ENCODE data around the gene TAF4B.
"Not testable (repeated sequence)": the region's sequence is repeated elsewhere in the genome, so short reads cannot be mapped to it uniquely, and the experiment has no call there.

Gene TAF4B, protein sequence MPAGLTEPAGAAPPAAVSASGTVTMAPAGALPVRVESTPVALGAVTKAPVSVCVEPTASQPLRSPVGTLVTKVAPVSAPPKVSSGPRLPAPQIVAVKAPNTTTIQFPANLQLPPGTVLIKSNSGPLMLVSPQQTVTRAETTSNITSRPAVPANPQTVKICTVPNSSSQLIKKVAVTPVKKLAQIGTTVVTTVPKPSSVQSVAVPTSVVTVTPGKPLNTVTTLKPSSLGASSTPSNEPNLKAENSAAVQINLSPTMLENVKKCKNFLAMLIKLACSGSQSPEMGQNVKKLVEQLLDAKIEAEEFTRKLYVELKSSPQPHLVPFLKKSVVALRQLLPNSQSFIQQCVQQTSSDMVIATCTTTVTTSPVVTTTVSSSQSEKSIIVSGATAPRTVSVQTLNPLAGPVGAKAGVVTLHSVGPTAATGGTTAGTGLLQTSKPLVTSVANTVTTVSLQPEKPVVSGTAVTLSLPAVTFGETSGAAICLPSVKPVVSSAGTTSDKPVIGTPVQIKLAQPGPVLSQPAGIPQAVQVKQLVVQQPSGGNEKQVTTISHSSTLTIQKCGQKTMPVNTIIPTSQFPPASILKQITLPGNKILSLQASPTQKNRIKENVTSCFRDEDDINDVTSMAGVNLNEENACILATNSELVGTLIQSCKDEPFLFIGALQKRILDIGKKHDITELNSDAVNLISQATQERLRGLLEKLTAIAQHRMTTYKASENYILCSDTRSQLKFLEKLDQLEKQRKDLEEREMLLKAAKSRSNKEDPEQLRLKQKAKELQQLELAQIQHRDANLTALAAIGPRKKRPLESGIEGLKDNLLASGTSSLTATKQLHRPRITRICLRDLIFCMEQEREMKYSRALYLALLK

DNA sequence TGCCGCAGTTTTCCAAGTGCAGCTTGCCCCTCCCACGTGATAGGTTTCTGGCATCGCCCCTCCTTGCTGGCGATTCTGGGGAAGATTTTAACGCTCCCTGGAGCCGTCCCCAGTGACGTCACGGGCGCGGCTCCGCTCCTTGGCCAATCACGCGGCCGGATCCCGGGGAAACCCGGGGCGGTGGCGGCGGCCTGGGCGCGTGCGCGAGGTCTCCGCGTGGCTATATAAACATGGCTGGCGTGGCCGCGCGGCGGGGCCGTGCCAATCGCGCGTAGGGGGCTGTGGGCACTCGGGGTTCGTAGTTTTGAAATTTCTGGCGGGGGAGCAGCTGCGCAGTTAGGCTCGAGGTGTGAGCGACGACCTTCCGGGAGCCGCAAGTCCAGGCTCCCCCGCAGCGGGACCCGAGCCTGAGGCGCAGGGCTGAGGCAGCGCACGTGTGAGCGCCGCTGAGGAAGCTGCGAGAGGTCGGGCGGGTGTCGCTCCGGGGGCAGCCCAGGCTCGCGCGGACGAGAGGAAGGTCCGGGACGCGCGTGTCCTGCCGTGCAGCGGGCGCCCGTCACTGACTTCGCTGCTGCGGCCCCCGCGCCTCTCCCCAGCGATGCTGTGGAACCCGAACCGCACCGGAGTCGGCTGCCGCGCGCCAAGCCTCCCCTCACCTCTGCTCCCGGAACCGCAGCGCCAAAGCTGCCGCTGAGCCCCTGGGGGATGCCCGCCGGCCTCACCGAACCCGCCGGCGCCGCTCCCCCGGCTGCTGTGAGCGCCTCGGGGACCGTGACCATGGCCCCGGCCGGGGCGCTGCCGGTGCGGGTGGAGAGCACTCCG is at the start of gene TAF4B:
TSS of gene TAF4B (plus strand) at position 217 of the 822 bp plus-strand sequence. CDS start at position 706, 489 bp downstream.
- DNase-seq, result peak; percentile 96 to 98

DNA sequence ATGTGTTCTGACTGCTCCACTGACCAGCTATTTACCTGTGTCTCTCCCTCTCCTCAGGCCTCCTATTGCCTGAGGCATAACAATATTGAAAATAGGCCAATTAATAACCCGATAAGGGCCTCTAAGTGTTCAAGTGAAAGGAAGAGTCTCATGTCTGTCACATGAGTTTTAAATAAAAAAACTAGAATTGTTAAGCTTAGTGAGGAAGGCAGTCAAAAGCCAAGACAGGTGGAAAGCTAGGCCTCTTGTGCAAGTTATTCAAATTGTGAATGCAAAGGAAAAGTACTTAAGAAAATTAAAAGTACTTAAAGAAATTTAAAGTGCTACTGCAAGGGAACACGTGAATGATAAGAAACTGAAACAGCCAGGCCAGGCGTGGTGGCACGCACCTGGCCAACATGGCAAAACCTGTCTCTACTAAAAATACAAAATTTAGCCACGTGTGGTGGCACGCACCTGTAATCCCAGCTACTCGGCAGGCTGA is 44.9 kb upstream of the TAF4B start:
- no peak for DNase-seq

DNA sequence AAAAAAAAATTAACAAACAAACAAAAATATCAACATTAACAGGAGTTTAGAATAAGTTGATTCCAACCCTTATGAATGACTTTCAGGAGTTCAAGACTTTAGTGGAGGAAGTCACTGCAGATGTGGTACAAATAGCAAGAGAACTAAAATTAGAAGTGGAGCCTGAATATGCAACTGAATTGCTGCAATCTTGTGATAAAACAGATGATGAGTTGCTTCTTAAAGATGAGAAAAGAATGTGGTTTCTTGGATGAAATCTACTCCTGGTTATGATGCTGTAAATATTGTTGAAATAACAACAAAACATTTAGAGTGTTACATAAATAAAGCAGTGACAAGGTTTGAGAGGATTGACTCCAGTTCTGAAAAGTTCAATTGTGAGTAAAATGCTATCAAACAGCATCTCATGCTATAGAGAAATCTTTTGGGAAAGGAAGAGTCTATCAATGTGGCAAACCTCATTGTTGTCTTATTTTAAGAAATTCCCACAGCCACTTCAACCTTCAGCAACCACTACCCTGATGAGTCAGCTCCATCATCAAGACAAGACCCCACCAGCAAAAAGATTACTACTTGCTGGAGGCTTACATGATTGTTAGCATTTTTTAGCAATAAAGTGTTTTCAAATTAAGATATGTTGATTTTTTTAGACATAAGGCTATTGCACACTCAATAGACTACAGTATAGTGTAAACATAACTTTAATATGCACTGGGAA is 42.7 kb upstream of the TAF4B start:
- no peak for DNase-seq

DNA sequence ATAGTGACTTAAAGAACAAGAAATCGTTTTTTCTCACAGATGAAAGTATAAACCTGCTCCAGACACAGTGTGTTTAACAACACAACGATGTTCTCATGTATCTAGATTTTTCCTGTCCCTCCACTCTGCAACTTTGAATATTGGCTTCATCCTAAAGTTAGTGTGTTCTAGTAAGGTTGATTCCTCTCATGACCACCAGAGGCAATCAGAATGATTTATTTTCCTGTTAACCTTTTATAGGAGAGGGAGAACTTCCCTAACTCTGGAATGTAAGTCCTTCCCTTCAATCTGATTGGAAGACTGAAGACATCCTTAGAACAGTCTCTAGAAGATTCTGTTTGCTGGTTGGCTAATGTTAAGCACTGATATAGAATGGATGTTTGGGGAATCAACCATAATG is 41.0 kb upstream of the TAF4B start:
- no peak for DNase-seq

DNA sequence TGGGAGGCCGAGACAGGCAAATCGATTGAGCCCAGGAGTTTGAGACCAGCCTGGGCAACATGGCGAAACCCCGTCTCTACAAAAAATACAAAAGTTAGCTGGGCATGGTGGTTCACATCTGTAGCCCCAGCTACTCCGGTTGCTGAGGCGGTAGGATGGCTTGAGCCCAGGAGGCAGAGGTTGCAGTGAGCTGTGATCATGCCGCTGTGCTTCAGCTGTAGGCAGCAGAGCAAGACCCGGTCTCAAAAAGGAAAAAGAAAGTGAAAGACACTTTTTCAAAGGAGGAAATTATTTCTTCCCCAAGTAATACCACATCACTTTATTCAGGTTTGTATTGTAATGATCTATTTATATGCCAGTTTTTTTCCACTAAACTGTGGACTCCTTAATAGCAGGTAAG is 35.7 kb upstream of the TAF4B start:
- DNase-seq, result peak; percentile 40 to 48

DNA sequence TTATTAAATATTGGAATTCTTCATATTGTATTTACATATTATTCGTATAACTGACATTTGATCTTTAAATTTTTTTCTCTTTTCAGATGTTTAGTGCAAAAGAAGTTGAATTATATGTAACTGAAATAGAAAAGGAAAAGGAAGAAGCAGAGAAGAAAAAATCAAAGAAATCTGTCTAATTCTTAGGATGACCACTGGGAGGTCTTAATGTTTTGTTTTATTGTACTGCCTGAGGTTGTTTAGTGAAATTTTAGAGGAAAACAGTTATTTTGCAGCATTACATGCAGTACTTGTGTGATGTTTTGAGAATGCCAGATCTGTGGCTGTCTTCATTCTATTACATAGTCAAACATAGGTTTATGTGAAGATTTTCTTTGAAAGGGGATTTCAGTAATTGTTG is 34.0 kb upstream of the TAF4B start:
- no peak for DNase-seq

DNA sequence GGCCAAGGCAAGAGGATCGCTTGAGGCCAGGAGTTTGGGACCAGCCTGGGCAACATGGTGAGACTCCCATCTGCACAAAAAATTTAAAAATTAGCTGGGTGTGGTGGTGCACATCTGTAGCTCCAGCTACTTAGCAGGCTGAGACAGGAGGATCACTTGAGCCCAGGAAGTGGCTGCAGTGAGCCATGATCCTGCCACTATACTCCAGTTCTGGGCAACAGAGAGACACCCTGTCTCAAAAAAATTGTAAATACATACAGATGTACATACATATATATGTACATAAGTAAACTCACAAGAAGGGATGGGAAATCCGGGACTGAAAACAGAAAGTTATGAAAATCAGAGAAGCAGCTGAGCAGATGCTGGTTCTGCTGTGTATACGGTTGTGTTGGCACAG is 29.6 kb upstream of the TAF4B start:
- no peak for DNase-seq

DNA sequence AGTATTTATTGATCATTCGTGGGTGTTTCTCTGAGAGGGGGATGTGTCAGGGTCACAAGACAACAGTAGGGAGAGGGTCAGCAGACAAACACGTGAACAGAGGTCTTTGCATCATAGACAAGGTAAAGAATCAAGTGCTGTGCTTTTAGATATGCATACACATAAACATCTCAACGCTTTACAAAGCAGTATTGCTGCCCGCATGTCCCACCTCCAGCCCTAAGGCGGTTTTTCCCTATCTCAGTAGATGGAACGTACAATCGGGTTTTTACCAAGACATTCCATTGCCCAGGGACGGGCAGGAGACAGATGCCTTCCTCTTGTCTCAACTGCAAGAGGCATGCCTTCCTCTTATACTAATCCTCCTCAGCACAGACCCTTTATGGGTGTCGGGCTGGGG is 24.2 kb upstream of the TAF4B start:
- DNase-seq, result not testable (repeated sequence)

DNA sequence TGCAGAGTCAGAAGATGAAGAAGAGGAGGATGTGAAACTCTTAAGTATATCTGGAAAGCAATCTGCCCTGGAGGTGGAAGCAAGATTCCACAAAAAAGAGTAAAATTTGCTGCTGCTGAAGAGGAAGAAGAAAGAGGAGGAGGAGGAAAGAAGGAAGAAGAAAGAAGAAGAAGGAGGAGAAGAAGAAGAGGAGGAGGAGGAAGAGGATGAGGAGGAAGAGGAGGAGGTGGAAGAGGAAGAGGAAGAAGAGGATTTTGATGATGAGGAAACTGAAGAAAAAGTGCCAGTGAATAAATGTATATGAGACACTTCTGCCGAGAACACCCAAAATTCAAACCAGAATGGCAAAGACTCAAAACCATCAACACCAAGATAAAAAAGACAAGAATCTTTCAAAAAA is 20.9 kb upstream of the TAF4B start:
- no peak for DNase-seq

DNA sequence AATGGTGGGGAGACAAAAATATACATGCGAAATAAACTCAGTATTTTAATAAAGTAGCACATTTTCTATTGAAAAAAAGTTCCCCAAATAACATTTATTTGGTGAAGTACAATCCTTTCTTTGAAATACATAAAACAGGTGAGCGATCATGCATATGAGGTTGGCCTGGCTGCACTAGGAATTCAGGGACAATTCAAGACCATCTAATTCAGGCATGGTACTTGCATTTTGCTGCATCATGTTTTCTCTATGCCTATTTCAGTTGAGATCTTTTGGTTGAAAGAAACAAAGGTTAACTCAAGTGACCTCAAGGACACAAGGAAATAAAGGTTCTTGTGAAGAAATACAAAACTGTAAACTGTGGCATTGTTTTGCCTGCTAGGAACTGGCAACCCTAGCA is 19.8 kb upstream of the TAF4B start:
- DNase-seq, result no peak

DNA sequence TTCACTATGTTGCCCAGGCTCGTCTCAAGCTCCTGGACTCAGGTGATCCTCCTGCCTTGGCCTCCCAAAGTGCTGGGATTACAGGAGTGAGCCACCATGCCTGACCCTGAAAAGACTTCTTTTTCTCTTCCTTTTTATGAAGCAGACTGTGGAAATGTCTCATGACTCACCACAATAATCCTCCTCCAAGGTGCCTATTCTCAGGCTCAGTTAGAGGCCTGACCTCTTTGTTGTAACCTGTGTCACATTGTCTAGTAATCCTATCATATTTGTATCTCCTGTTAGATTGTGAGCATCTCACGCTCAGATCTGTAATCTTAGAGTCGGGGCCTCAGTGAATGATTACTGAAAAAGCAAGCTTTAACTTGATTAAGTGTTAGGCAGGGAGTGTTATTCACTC is 18.3 kb upstream of the TAF4B start:
- no peak for DNase-seq

DNA sequence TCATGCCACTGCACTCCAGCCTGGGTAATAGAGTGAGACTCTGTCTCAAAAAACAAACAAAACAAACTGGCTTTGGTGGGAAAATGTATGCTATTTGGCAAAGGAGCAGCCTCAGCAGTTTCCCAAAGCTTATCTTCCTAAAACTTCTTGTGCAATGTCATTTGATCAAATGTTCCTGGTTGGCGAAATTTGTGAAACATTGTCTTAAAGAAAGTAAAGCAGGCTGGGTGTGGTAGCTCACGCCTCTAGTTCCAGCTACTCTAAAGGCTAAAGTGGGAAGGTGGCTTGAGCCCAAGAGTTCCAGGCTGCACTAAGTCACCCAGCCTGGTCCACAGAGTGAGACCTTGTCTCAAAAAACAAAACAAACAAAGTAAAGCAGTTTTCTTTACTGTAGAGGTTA is 17.3 kb upstream of the TAF4B start:
- no peak for DNase-seq

DNA sequence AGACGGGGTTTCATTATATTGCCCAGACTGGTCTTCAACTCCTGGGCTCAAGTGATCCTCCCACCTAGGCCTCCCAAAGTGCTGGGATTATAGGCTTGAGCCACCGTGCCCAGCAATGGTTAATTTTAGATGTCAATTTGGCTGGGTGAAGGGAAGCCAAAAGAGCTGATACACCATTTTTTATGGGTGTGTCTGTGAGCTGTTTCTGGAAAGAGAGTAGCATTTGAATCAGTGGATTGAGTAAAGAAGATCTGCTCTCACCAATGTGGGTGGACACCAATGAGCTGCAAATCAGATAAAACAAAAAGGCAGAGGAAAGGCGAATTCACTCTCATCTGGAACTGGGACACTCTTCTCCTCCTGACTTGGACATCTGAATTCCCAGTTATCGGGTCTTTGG is 16.1 kb upstream of the TAF4B start:
- DNase-seq, result no peak

DNA sequence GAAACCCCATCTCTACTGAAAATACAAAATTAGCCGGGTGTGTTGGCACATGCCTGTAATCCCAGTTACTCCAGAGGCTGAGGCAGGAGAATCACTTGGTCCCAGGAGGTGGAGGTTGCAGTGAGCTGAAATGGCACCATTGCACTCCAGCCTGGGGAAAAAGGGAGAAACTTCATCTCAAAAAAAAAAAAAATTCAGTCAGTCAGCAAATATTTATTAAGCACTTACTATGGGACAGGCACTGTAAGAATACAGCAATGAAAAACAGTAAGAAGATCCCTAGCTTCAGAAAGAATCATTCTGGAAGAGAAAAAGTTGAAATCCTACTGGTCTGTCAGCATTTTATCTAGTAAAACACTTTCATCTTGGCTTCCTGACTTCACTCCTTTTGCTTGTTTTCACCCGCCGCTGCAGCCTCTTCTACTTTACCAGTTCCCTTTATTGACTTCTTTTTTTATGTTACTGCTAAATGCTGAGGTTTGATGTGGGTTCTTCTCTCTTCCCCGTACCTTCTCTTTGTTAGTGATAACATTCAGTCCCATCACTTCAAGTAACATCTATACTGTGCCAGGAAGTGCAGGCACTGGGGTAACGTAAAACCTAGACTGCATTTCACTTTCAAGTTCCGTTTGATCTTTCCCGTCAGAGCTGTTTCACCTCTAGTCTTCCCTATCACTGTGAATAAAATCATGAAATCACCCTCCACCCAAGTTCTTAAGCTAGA is 10.8 kb upstream of the TAF4B start:
- DNase-seq, result peak; percentile 42 to 44

DNA sequence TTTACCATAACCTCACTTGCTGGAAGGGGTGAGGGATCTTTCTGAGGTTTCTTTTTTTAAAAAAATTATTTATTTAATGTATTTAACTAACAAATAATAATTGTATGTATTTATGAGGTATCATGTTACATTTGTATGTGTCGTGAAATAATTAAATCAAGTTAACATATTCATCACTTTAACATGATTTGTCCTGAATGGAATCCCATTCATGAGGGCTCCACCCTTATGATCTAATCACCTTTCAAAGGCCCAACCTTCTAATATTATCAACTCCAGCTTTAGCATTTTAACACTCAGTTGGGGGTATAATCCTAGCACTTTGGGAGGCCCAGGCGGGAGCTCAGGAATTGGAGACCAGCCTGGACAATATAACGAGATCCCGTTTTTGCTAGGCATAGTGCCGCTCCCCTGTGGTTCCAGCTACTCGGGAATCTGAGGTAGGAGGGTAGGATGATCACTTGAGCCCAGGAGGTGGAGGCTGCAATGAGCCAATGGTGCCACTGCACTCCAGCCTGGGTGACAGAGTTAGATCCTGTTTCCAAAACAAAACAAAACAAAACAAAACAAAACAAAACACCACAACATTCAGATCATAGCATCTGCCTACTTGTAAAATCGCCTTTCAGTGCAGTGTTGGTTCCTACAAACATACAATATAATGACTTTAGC is 1.1 kb upstream of the TAF4B start:
- no peak for DNase-seq

DNA sequence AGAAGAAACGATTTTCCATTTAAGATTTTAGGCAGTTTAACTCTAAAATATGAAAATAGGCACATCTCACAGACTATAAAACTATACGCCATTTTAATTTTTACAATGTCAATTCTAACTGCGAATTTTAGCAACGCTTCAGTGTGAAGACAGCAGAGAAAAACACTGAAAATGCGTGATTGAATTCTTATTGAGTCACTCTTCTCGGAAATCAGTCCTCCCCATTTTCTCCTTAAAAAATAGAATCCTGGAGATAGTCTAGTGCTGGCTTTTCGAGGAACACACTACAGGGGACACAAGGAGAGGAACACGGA is 373 bp upstream of the TAF4B start:
- no peak for DNase-seq

DNA sequence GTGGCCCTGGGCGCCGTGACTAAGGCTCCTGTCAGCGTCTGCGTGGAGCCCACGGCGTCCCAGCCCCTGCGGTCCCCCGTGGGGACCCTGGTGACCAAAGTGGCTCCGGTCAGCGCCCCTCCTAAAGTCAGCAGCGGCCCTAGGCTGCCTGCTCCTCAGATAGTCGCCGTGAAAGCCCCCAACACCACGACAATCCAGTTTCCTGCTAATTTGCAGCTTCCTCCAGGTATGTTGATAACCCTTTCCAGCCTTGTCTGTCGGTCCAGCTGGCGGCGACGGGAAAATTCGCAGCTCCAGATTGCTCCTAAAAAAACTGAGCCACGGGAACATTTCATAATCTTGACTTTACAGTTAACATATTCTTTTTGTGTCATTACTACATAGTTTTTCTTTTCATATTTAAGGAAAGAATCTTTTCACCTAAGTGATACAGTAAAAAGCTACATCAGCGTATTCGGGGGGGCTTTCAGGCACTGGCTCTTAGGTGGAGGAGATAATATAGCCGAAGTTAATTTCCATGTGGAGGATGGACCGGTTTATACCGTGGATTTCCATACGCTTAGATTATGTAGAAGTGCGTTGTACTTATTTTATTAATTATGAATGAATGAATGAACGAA is 916 bp downstream of the TAF4B start:
- DNase-seq, result no peak

DNA sequence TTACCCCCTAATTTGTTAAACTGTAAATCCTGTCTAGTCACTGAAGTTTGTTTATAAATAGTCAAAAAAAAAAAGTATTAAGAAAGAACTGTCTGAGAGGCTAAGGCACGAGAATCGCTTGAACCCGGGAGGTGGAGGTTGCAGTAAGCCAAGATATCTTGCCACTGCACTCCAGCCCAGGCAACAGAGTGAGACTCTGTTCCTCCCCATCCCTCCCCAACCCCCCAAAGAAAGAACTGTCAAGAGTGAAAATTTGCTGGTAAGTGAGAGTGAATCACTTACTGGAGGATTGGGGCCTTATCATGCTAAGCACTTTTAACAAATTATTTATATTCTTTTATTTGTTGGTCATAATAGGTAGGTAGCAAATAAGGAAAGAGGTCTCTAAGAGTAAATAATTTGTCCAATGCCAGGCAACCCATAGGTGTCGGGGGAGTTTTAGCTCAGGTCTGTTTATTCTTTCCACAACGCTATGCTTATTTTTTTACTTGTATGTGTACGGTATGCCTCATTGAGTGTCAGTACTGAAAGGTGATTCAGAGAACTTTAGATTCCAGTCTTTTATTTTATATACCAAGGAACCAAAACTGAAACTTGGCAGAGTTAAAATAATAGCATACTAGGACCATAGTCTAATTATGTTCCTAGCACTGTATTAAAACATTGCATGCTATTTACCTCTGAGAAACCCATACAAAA is 2.5 kb downstream of the TAF4B start:
- DNase-seq, result no peak

DNA sequence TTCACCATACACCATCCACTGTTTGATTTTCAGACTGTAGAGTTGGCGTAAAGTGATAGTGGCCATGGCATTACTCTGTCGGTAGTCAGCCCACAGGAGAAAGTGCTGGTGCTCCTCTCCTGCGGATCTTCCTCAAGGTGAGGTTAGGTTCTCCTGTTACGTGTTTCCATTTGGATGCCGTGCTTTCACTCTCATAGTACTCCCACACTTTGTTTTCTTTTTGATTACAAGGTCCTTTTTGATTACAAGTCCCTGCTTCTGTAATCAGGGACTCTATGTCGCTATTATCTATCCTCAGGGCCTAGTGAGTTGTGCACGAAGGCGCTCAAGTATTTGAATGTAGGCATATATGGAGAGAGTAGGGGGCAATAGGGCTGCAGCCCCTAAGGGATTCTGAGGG is 4.3 kb downstream of the TAF4B start:
- no peak for DNase-seq

DNA sequence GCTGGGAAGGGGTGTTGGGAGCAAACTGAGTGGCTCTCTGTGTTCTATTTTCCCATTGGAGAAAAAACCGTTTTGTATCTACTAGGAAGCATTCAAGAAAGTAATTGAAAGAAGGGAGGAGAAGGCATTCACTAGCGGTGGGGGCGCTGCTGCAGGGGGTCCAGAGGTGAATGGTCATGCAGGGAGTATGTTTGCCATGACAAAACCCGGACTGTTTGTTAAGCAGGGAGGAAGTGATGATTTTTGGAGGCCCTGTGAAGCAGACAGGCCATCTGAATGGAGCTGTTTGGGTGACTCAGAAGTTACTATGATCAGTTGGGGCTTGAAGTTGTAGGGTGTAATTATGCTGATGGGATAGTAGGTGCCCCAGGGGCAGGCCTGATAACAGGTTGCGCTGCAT is 7.0 kb downstream of the TAF4B start:
- no peak for DNase-seq

Measured in activated T-cell treated with anti-CD3 and anti-CD28 coated beads, Interleukin-2, amount 50 U/mL, for 48 hours (primary cell).